ENCODE results near the gene MAN1C1.

DNA sequence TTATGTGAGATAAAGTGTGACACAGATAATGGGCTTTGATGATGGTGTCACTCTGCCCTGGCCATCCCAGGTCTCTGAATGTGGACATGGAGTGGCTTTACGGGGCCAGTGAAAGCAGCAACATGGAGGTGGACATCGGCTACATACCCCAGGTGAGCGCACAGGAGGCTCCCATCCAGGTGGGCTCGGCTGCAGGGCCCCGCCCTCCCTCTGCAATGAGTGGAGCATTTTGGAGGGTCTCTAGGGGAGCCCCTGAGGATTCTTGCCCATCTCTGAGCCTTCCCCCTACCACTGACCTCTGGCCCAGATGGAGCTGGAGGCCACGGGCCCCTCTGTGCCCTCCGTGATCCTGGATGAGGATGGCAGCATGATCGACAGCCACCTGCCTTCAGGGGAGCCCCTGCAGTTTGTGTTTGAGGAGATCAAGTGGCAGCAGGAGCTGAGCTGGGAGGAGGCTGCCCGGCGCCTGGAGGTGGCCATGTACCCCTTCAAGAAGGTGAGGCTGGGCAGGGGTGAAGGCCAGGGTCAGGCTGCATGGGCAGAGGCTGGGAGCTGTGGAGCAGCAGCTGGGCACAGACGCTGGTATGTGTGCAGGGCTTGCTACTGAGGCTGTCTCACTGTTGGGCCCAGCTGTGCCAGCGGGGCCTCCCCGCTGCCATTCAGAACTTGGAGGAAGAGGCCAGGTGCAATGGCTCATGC is 194.9 kb downstream of the MAN1C1 start:
- TF ChIP-seq, protein P1, sequence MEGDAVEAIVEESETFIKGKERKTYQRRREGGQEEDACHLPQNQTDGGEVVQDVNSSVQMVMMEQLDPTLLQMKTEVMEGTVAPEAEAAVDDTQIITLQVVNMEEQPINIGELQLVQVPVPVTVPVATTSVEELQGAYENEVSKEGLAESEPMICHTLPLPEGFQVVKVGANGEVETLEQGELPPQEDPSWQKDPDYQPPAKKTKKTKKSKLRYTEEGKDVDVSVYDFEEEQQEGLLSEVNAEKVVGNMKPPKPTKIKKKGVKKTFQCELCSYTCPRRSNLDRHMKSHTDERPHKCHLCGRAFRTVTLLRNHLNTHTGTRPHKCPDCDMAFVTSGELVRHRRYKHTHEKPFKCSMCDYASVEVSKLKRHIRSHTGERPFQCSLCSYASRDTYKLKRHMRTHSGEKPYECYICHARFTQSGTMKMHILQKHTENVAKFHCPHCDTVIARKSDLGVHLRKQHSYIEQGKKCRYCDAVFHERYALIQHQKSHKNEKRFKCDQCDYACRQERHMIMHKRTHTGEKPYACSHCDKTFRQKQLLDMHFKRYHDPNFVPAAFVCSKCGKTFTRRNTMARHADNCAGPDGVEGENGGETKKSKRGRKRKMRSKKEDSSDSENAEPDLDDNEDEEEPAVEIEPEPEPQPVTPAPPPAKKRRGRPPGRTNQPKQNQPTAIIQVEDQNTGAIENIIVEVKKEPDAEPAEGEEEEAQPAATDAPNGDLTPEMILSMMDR (IDR thresholded peaks at IDR 0.05; ENCODE audit: low read depth, low read length) = no peak
- no peak for TF ChIP-seq EZH2phosphoT487 (IDR thresholded peaks at IDR 0.05; ENCODE audit: low read depth)

Measured in OCI-LY3 (cell line).